GM12878 (cell line): ENCODE data around the gene MARCHF10. TPM values are rescaled to one million over a fixed set of nuclear protein-coding genes. Genes with fewer than 3 reads are reported as not detected.

ENCODE experiments used
- ATAC-seq: fragments of 200-7000 bp; cut with Tn5 transposase; 3 replicates; pipeline ENCODE4 v1.9.1; 2020; ENCODE audit warnings: mild to moderate bottlenecking, moderate library complexity
- BruUV-seq: library from RNA; stranded (reverse); fragments of 400-500 nt; replicated peaks from 2 replicates; lab custom pipeline; 2021; lab: Mats Ljungman, UMichigan
- CTCF ChIA-PET: fragments of 300-600 bp; sonication (Branson Sonifier 250); formaldehyde crosslinking; extraction: SDS; loops from one replicate; lab custom pipeline; 2021; ENCODE audit warnings: inconsistent platforms; lab: Yijun Ruan, JAX
- POLR2A ChIA-PET: fragments of 350-600 bp; formaldehyde crosslinking; extraction: SDS; loops from one replicate; lab custom pipeline; 2021; ENCODE audit warnings: inconsistent platforms; lab: Charles Lee
- RAD21 ChIA-PET: fragments of 300-600 bp; sonication (Branson Sonifier 250); formaldehyde crosslinking; loops from one replicate; lab custom pipeline; 2023; ENCODE audit warnings: antibody characterized with exemption; ENCODE audit not compliant: unreplicated experiment; lab: Charles Lee
- SMC1A ChIA-PET: fragments of 300-600 bp; sonication (Branson Sonifier 250); formaldehyde crosslinking; loops from one replicate; lab custom pipeline; 2023; ENCODE audit not compliant: unreplicated experiment, uncharacterized antibody; lab: Charles Lee
- DNase-seq: peaks from one replicate; pipeline ENCODE4 v3.0.0-alpha.2; 2011; ENCODE audit warnings: low read depth, low spot score
- FAIRE-seq: peaks from 3 replicates; lab custom pipeline; 2011; peaks lifted over from hg19 to GRCh38; lab: Jason Lieb, UNC
- H2AFZ ChIP-seq: 2 replicates; pipeline ENCODE4 v1.6.0; 2011; ENCODE audit warnings: low read depth, low read length, control low read depth; ENCODE audit not compliant: control insufficient read depth
- H3K27ac ChIP-seq: 2 replicates; pipeline ENCODE4 v1.5.1; 2011; ENCODE audit warnings: control low read depth; ENCODE audit not compliant: control insufficient read depth, insufficient read depth
- H3K27me3 ChIP-seq, 2 experiments: replicated peaks in 1 of 2; 2 replicates each; pipeline versions ENCODE4 v1.6.0 to v1.6.1; 2011; ENCODE audit warnings: low read length in 1 of 2; ENCODE audit not compliant: control insufficient read depth in 2 of 2, insufficient read depth in 2 of 2
- H3K36me3 ChIP-seq, 2 experiments: 2 replicates each; pipeline ENCODE4 v1.5.1; 2011; ENCODE audit warnings: low read length in 1 of 2; ENCODE audit not compliant: control insufficient read depth in 2 of 2, insufficient read depth in 2 of 2
- H3K4me1 ChIP-seq: 2 replicates; pipeline ENCODE4 v1.6.1; 2011; ENCODE audit warnings: mild to moderate bottlenecking, low read length, moderate library complexity, mixed read lengths; ENCODE audit not compliant: control insufficient read depth, insufficient read depth
- H3K4me2 ChIP-seq: 2 replicates; pipeline ENCODE4 v1.6.0; 2011; ENCODE audit warnings: control low read depth; ENCODE audit not compliant: control insufficient read depth, insufficient read depth
- H3K4me3 ChIP-seq: fragments of 200-600 bp; sonication (generic); 2 replicates; pipeline ENCODE4 v1.5.1; 2016
- H3K79me2 ChIP-seq: 2 replicates; pipeline ENCODE4 v1.6.0; 2011; ENCODE audit warnings: low read length; ENCODE audit not compliant: control insufficient read depth, insufficient read depth
- H3K9ac ChIP-seq: 2 replicates; pipeline ENCODE4 v1.8.0; 2011; ENCODE audit warnings: low read length, control low read depth, mixed read lengths; ENCODE audit not compliant: control insufficient read depth, insufficient read depth
- H3K9me3 ChIP-seq: replicated peaks from 3 replicates; pipeline ENCODE4 v1.5.1; 2011; ENCODE audit warnings: mild to moderate bottlenecking, low read length; ENCODE audit not compliant: control insufficient read depth, insufficient read depth
- H4K20me1 ChIP-seq: 2 replicates; pipeline ENCODE4 v1.6.0; 2011; ENCODE audit not compliant: control insufficient read depth, insufficient read depth
- BHLHE40 ChIP-seq, 2 experiments: fragments of 450-650 bp in 1 of 2; IDR thresholded peaks; 2 replicates each; pipeline ENCODE4 v1.6.1; 2011 to 2017; ENCODE audit warnings: low read depth in 2 of 2, borderline replicate concordance in 1 of 2, improper control_type of control experiment in 1 of 2, low read length in 1 of 2, mild to moderate bottlenecking in 1 of 2
- CEBPB ChIP-seq, 2 experiments: fragments of 150-350 bp in 1 of 2; IDR thresholded peaks; 2 replicates each; pipeline ENCODE4 v1.6.1; 2012 to 2014; ENCODE audit warnings: low read depth in 2 of 2, low read length in 2 of 2, borderline replicate concordance in 1 of 2, inconsistent platforms in 1 of 2
- DPF2 ChIP-seq: fragments of 450-650 bp; IDR thresholded peaks from 2 replicates; pipeline ENCODE4 v1.6.1; 2017; ENCODE audit warnings: mild to moderate bottlenecking
- HSF1 ChIP-seq: fragments of 150-350 bp; IDR thresholded peaks from 2 replicates; pipeline ENCODE4 v1.6.1; 2014; ENCODE audit warnings: mild to moderate bottlenecking, low read depth, low read length
- LARP7 ChIP-seq: fragments of 450-650 bp; IDR thresholded peaks from 2 replicates; pipeline ENCODE4 v1.6.1; 2017; ENCODE audit warnings: mild to moderate bottlenecking
- MYB ChIP-seq: fragments of 150-350 bp; IDR thresholded peaks from 2 replicates; pipeline ENCODE4 v1.6.1; 2014; ENCODE audit warnings: mild to moderate bottlenecking, low read depth, low read length, borderline replicate concordance
- NFYA ChIP-seq: IDR thresholded peaks from 2 replicates; pipeline ENCODE4 v1.6.1; 2011; ENCODE audit warnings: low read depth, mild to moderate bottlenecking, low read length, improper control_type of control experiment, borderline replicate concordance
- RB1 ChIP-seq: fragments of 450-650 bp; formaldehyde crosslinking; IDR thresholded peaks from 2 replicates; pipeline ENCODE4 v1.6.1; 2017; ENCODE audit warnings: mild to moderate bottlenecking, borderline replicate concordance
- SMARCA5 ChIP-seq: fragments of 450-650 bp; IDR thresholded peaks from 2 replicates; pipeline ENCODE4 v1.6.1; 2017; ENCODE audit warnings: mild to moderate bottlenecking
- SP1 ChIP-seq: IDR thresholded peaks from one replicate; pipeline ENCODE4 v1.6.1; 2011; ENCODE audit warnings: low read depth, low read length
- SREBF2 ChIP-seq: IDR thresholded peaks from 2 replicates; pipeline ENCODE4 v1.6.1; 2012; ENCODE audit warnings: mild to moderate bottlenecking, low read length
- ZNF217 ChIP-seq: fragments of 450-650 bp; IDR thresholded peaks from 2 replicates; pipeline ENCODE4 v1.6.1; 2017; ENCODE audit warnings: antibody characterized with exemption, mild to moderate bottlenecking
- ZNF274 ChIP-seq: IDR thresholded peaks from one replicate; pipeline ENCODE4 v1.8.0; 2011; ENCODE audit not compliant: insufficient read length, insufficient read depth
- WGBS: methylation state at CpG from one replicate; pipeline ENCODE4 v1.1.6; 2016; ENCODE audit warnings: low lambda C conversion rate; ENCODE audit not compliant: insufficient replicate concordance, insufficient coverage; ENCODE audit errors: missing lambda C conversion rate; 5-methylcytosine and 5-hydroxymethylcytosine counted together
- in situ Hi-C: fragments of 300-500 bp; cut with MboI; formaldehyde crosslinking; loops from 9 replicates; pipeline ENCODE4 v1.14.3; 2018; ENCODE audit warnings: mixed read lengths
- intact Hi-C: fragments of 100-400 bp; cut with micrococcal nuclease; formaldehyde crosslinking; loops from one replicate; pipeline ENCODE4 v1.14.2; 2022; ENCODE audit not compliant: unreplicated experiment
- polyA plus RNA-seq, 11 experiments: library from polyadenylated mRNA; depleted of rRNA in 4 of 11; unstranded in 6 of 11; stranded (reverse) in 5 of 11; fragments of >200 nt; fragmentation: Nextera tagmentation in 4 of 11; fragmentation: Illumina TruSeq in 1 of 11; extraction: Ambion mirVana in 4 of 11; extraction: Trizol in 1 of 11; gene quantifications; 1 replicate in 1 of 11; 2 replicates in 10 of 11; pipeline versions ENCODE4 v1.2.1 to v1.2.3, GENCODE V29; 2011 to 2016; ENCODE audit warnings: inconsistent platforms in 2 of 11, missing spikeins in 2 of 11, low read depth in 1 of 11
- total RNA-seq, 4 experiments: library from RNA; depleted of rRNA in 3 of 4; stranded (reverse); fragments of >200 nt in 3 of 4; fragmentation: Illumina TruSeq in 1 of 4; extraction: Trizol in 1 of 4; gene quantifications; 2 replicates each; pipeline versions ENCODE4 v1.2.1 to v1.2.3, GENCODE V29; 2013 to 2021

The MARCHF10 gene
- total and polyA plus RNA-seq, 10 of the 15 experiments (the other 5 are each of a cell fraction or from before 2014, with no cell fraction given), result 0.11 to 0.24 TPM; not detected in 8

- TF ChIP-seq ZNF274 (no peak), MYB (no peak)
These were observed 27.2 kb downstream of the MARCHF10 start (continued) for GRCh38 chr17:62780951-62781350.

GRCh38 chr17:62780269-62780668 is 27.8 kb downstream of the MARCHF10 start:
- DNase-seq (no peak), FAIRE-seq (no peak), ATAC-seq (no peak)
- 48% methylated on average over 7 of the region's 7 CpGs for WGBS
- ChIA-PET RAD21 (no interaction called here), POLR2A (no interaction called here), CTCF (no interaction called here), SMC1A (no interaction called here)
- no TSS peak for BruUV-seq
- Histone ChIP-seq H4K20me1 (no peaks in the 10 kb centered on the region), H3K79me2 (no peaks in the 10 kb centered on the region), H3K9me3 (no peaks in the 10 kb centered on the region), H3K27me3 (no peaks in the 10 kb centered on the region), H3K27ac (no peak overlapping the region), H3K4me2 (no peak overlapping the region), H2AFZ (no peak overlapping the region), H3K9ac (no peak overlapping the region), H3K36me3 (no peaks in the 10 kb centered on the region), H3K4me3 (no peak overlapping the region), H3K4me1 (no peaks in the 10 kb centered on the region)
- TF ChIP-seq BHLHE40 (IDR thresholded peaks at IDR 0.05; ENCODE audit: borderline replicate concordance in 1 of 2, low read depth in 2 of 2, low read length in 1 of 2), result no peak
- no peak for TF ChIP-seq SREBF2
- TF ChIP-seq CEBPB (IDR thresholded peaks at IDR 0.05; ENCODE audit: borderline replicate concordance in 1 of 2, low read depth in 2 of 2, low read length in 2 of 2), result no peak
- no peak for TF ChIP-seq RB1
- TF ChIP-seq LARP7, result no peak
- TF ChIP-seq HSF1, result no peak
- TF ChIP-seq NFYA, result no peak
- no peak for TF ChIP-seq ZNF217
- TF ChIP-seq SP1, result no peak
- no peak for TF ChIP-seq DPF2
- no peak for TF ChIP-seq SMARCA5
- in situ Hi-C loops, result no loop called here
- intact Hi-C loops, result no loop called here
